Loucy (cell line): ENCODE measurements around the gene TRAF2.

Experiments
- H2AFZ ChIP-seq: fragments of 200-600 bp; sonication (generic); 2 replicates; pipeline ENCODE4 v1.6.0; 2016; ENCODE audit warnings: antibody characterized with exemption, mild to moderate bottlenecking, low read length, moderate library complexity
- H3F3A ChIP-seq: fragments of 200-600 bp; 2 replicates; pipeline ENCODE4 v1.6.0; 2016; ENCODE audit warnings: antibody characterized with exemption, low read depth, mild to moderate bottlenecking
- H3K27me3 ChIP-seq: fragments of 200-600 bp; sonication (generic); 2 replicates; pipeline ENCODE4 v1.6.1; 2014; ENCODE audit warnings: low read length, mild to moderate bottlenecking; ENCODE audit not compliant: insufficient read depth, poor library complexity, severe bottlenecking
- H3K36me3 ChIP-seq: fragments of 200-600 bp; sonication (generic); 2 replicates; pipeline ENCODE4 v1.6.1; 2016; ENCODE audit warnings: low read length; ENCODE audit not compliant: insufficient read depth
- H3K4me1 ChIP-seq: fragments of 200-600 bp; sonication (generic); 2 replicates; pipeline ENCODE4 v1.5.1; 2014; ENCODE audit warnings: low read length, mild to moderate bottlenecking; ENCODE audit not compliant: insufficient read depth, poor library complexity, severe bottlenecking
- H3K4me2 ChIP-seq: fragments of 200-600 bp; sonication (generic); 2 replicates; pipeline ENCODE4 v1.6.0; 2014; ENCODE audit warnings: antibody characterized with exemption, low read length, low read depth, mild to moderate bottlenecking; ENCODE audit not compliant: poor library complexity, severe bottlenecking
- H3K4me3 ChIP-seq: fragments of 200-600 bp; sonication (generic); 2 replicates; pipeline ENCODE4 v1.5.1; 2014; ENCODE audit warnings: low read length, mild to moderate bottlenecking, mixed read lengths; ENCODE audit not compliant: poor library complexity, severe bottlenecking
- H3K79me2 ChIP-seq: fragments of 200-600 bp; sonication (generic); 2 replicates; pipeline ENCODE4 v1.6.1; 2014; ENCODE audit warnings: low read length; ENCODE audit not compliant: insufficient read depth
- H3K9ac ChIP-seq: fragments of 200-600 bp; sonication (generic); 2 replicates; pipeline ENCODE4 v1.6.0; 2014; ENCODE audit warnings: mild to moderate bottlenecking, low read depth, low read length, moderate library complexity; ENCODE audit not compliant: poor library complexity, severe bottlenecking
- H3K9me2 ChIP-seq: fragments of 200-600 bp; sonication (generic); replicated peaks from 2 replicates; pipeline ENCODE4 v1.6.1; 2016; ENCODE audit warnings: low read depth, low read length, mixed read lengths
- H3K9me3 ChIP-seq: fragments of 200-600 bp; sonication (generic); 2 replicates; pipeline ENCODE4 v1.6.1; 2014; ENCODE audit warnings: mild to moderate bottlenecking, antibody characterized with exemption, low read length, low read depth; ENCODE audit not compliant: insufficient read depth
- H4K20me1 ChIP-seq: fragments of 200-600 bp; sonication (generic); 2 replicates; pipeline ENCODE4 v1.6.0; 2014; ENCODE audit warnings: antibody characterized with exemption, low read length, mild to moderate bottlenecking; ENCODE audit not compliant: insufficient read depth, poor library complexity, severe bottlenecking
- CTCF ChIP-seq: fragments of 200-600 bp; sonication (generic); conservative IDR thresholded peaks from 2 replicates; pipeline ENCODE4 v1.5.1; 2014; ENCODE audit warnings: mild to moderate bottlenecking, antibody characterized with exemption, low read length
- EZH2phosphoT487 ChIP-seq: fragments of 200-600 bp; IDR thresholded peaks from 2 replicates; pipeline ENCODE4 v1.6.1; 2018; ENCODE audit warnings: antibody characterized with exemption, mild to moderate bottlenecking, moderate library complexity, borderline replicate concordance

TRAF2 gene

GRCh38 chr9:136947955-136948510 lies 61.7 kb downstream of the TRAF2 start:
- H3K36me3 ChIP-seq, result no peaks in the 10 kb centered on the region
- no peak overlapping the region for H2AFZ ChIP-seq
- H3F3A ChIP-seq, result no peaks in the 10 kb centered on the region
- TF ChIP-seq CTCF (peak; percentile 59), EZH2phosphoT487 (no peak)
- peaks cover 11% of the 10 kb centered on the region for H4K20me1 ChIP-seq
- H3K79me2 ChIP-seq, result peaks cover 12% of the 10 kb centered on the region
- H3K9ac ChIP-seq, result no peak overlapping the region
- H3K4me1 ChIP-seq, result peaks cover 23% of the 10 kb centered on the region
- H3K4me3 ChIP-seq, result no peak overlapping the region
- H3K9me2 ChIP-seq, result no peaks in the 10 kb centered on the region
- no peaks in the 10 kb centered on the region for H3K9me3 ChIP-seq
- no peaks in the 10 kb centered on the region for H3K27me3 ChIP-seq
- H3K4me2 ChIP-seq, result no peak overlapping the region

- H4K20me1 ChIP-seq, result no peaks in the 10 kb centered on the region
- peak overlapping the region; percentile 93 for H3K4me2 ChIP-seq
- peak overlapping the region; percentile 79 for H3K4me3 ChIP-seq
- peaks cover 17% of the 10 kb centered on the region for H3K4me1 ChIP-seq
- H3K36me3 ChIP-seq, result no peaks in the 10 kb centered on the region
- H3K27me3 ChIP-seq, result no peaks in the 10 kb centered on the region
- no peaks in the 10 kb centered on the region for H3K9me2 ChIP-seq
- H2AFZ ChIP-seq, result peak overlapping the region; percentile 22; the same call in 1 of the 2 replicates
- no peak for TF ChIP-seq CTCF
- TF ChIP-seq EZH2phosphoT487, result no peak
- no peaks in the 10 kb centered on the region for H3K9me3 ChIP-seq
- H3K9ac ChIP-seq, result peak overlapping the region; percentile 97
- H3K79me2 ChIP-seq, result no peaks in the 10 kb centered on the region
- no peaks in the 10 kb centered on the region for H3F3A ChIP-seq
Observed at GRCh38 chr9:136949239-136949816, 63.0 kb downstream of the TRAF2 start.

GRCh38 chr9:136949817-136950655 lies 63.7 kb downstream of the TRAF2 start:
- Histone ChIP-seq H3K4me1 (peaks cover 14% of the 10 kb centered on the region), H3K79me2 (no peaks in the 10 kb centered on the region), H3K27me3 (no peaks in the 10 kb centered on the region), H2AFZ (peak overlapping the region; percentile 59), H3K9me2 (no peaks in the 10 kb centered on the region), H4K20me1 (no peaks in the 10 kb centered on the region), H3K9ac (peak overlapping the region; percentile 97), H3K4me2 (peak overlapping the region; percentile 93), H3K4me3 (peak overlapping the region; percentile 79), H3F3A (no peaks in the 10 kb centered on the region), H3K36me3 (no peaks in the 10 kb centered on the region), H3K9me3 (no peaks in the 10 kb centered on the region)
- peak; percentile 31; the same call in 1 of the 2 replicates for TF ChIP-seq CTCF
- no peak for TF ChIP-seq EZH2phosphoT487
